ENCODE results near the gene CD274. TPM values are rescaled to one million over a fixed set of nuclear protein-coding genes. Genes with fewer than 3 reads are reported as not detected.

CD274 gene
- total and polyA plus RNA-seq, 10 of the 15 experiments (the other 5 are each of a cell fraction or from before 2014, with no cell fraction given): 9.4 to 128 (median 24.6) TPM

- TF ChIP-seq SKIL (IDR thresholded peaks at IDR 0.05; ENCODE audit: low read depth, poor library complexity, severe bottlenecking) (peak; percentile 93), NFIC (IDR thresholded peaks at IDR 0.05; ENCODE audit: low read depth, low read length) (peak; percentile 82), SREBF2 (IDR thresholded peaks at IDR 0.05; ENCODE audit: low read length) (no peak), BCL11A (IDR thresholded peaks at IDR 0.05; ENCODE audit: low read depth, low read length) (0 out of 2 replicates have a peak, but pooled peaks have one; percentile 56), ZNF592 (IDR thresholded peaks at IDR 0.05) (no peak), TBL1XR1 (IDR thresholded peaks at IDR 0.05; ENCODE audit: low read depth, low read length) (peak; percentile 83), SPI1 (IDR thresholded peaks at IDR 0.05; ENCODE audit: borderline replicate concordance, insufficient read depth, low read depth, low read length) (peak; percentile 55; the same call in 1 of the 2 replicates), MEF2B (IDR thresholded peaks at IDR 0.05; ENCODE audit: partially characterized antibody, poor library complexity, severe bottlenecking) (peak; percentile 71), BACH1 (IDR thresholded peaks at IDR 0.05; ENCODE audit: borderline replicate concordance) (peak; percentile 75), NR2C2 (IDR thresholded peaks at IDR 0.05; ENCODE audit: borderline replicate concordance, control insufficient read depth, insufficient read length, low read depth) (no peak), YBX1 (IDR thresholded peaks at IDR 0.05) (no peak), SMC3 (IDR thresholded peaks at IDR 0.05; ENCODE audit: borderline replicate concordance, low read length) (no peak), ZNF622 (IDR thresholded peaks at IDR 0.05) (no peak), MTA2 (IDR thresholded peaks at IDR 0.05; ENCODE audit: low read depth) (peak; percentile 88), HSF1 (IDR thresholded peaks at IDR 0.05; ENCODE audit: low read depth, low read length) (no peak), ZBED1 (IDR thresholded peaks at IDR 0.05; ENCODE audit: borderline replicate concordance) (peak; percentile 59; the same call in 1 of the 2 replicates), RAD51 (IDR thresholded peaks at IDR 0.05) (no peak), ZNF24 (IDR thresholded peaks at IDR 0.05) (peak; percentile 57; the same call in 1 of the 2 replicates), RAD21 (IDR thresholded peaks at IDR 0.05; ENCODE audit: insufficient read depth, low read depth, low read length) (no peak), ZBTB33 (IDR thresholded peaks at IDR 0.05) (no peak), CREM (IDR thresholded peaks at IDR 0.05; ENCODE audit: low read depth) (no peak), KLF5 (IDR thresholded peaks at IDR 0.05; ENCODE audit: partially characterized antibody) (no peak)
These were observed 9.0 kb downstream of the CD274 start (continued) for GRCh38 chr9:5459289-5459829.

Data from GM12878 (cell line).